ENCODE results near the gene KIF3B.
"Not testable (repeated sequence)": the region's sequence is repeated elsewhere in the genome, so short reads cannot be mapped to it uniquely, and the experiment has no call there.

Gene KIF3B

DNA sequence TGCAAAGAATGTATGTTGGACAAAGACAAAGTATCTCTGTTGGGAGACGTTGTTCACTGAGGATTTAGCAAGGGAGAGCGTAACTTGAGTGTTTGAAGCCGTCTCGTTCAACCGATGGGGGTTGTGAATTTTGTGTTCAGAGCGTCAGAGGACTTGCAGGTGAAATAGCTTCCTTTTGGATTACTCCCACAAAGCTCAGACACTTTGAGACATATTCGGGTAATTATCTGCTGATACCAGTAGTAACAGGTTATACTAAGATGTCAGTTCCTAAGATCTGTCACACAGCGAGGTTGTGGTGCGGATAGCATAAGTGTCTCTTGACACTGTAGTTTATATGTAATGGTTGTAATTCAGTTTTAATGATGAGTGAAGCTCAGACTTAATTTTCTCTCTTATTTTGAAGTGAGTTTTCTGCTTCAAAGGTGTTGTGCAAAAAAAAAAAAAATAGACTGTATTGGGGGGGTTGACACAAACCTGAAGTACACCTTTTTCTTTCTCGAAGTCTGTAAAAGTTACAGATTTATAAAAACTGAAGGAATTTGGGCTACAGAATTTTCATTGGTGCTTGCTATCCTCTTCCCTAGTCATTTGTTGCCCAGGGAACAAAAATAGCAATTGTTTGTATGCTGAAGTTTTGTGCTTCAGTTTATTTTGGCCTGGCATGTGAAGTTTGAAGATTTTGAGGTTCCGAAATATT, 82.3 kb downstream of the KIF3B start:
- Histone ChIP-seq H3K4me1 (ENCODE audit: insufficient read depth, low read length) (peaks cover 50% of the 10 kb centered on the region), H3K36me3 (ENCODE audit: insufficient read depth, low read length) (no peaks in the 10 kb centered on the region), H3K9ac (ENCODE audit: low read length) (peak overlapping the region; percentile 52), H3K27ac (ENCODE audit: low read depth, low read length) (peak overlapping the region; percentile 96), H3K9me3 (ENCODE audit: low read length) (no peaks in the 10 kb centered on the region), H3K27me3 (ENCODE audit: control insufficient read depth in 1 of 2, insufficient read depth in 2 of 2, low read length in 2 of 2) (no peaks in the 10 kb centered on the region), H3K4me3 (ENCODE audit: low read depth in 1 of 2, low read length in 2 of 2) (peak overlapping the region; percentile 61 to 90)

DNA sequence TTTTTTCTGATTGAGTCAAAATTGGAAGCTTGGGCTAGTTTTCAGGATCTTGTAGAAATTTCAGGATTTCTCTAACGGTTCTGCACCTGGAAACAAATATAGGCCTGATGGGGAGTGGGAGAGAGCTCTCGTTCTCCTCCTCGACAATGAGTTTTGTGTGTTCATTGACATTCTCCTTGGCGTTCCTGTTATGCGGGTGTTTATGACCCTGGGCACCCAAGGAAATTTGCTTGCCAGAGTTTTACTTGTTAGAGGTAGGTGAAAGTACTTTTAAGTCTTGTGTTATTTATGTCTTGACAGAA, 82.8 kb downstream of the KIF3B start:
- peaks cover 52% of the 10 kb centered on the region for H3K4me1 ChIP-seq (ENCODE audit: insufficient read depth, low read length)
- peak overlapping the region in 1 of 2 donors; percentile 90 for H3K4me3 ChIP-seq (ENCODE audit: low read depth in 1 of 2, low read length in 2 of 2)
- H3K9ac ChIP-seq (ENCODE audit: low read length) = no peak overlapping the region
- peak overlapping the region; percentile 96 for H3K27ac ChIP-seq (ENCODE audit: low read depth, low read length)
- H3K36me3 ChIP-seq (ENCODE audit: insufficient read depth, low read length) = no peaks in the 10 kb centered on the region
- no peaks in the 10 kb centered on the region for H3K9me3 ChIP-seq (ENCODE audit: low read length)
- no peaks in the 10 kb centered on the region for H3K27me3 ChIP-seq (ENCODE audit: control insufficient read depth in 1 of 2, insufficient read depth in 2 of 2, low read length in 2 of 2)

DNA sequence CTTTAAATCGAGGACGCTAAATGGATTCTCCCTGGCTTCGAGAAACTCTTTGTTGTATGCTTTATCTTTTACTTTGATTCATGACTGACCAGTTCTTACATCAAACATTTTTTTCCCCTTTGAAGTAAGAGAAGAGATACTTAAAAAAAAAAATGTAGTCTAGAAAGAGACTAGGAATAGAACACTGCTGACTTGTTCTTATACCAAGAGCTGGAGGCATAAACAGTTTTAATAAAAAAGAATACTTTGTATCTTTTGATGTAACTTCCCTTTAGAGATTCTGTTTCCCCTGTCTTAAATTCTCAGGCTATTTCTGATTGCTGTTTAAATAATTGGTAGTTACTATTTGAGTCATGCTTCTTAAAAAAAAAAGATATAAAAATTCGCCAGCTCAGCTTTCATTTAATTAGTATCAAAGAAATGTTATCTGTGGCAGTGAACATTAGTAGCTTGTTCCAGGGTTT, 85.5 kb downstream of the KIF3B start:
- Histone ChIP-seq H3K4me1 (ENCODE audit: insufficient read depth, low read length) (peaks cover 53% of the 10 kb centered on the region), H3K27ac (ENCODE audit: low read depth, low read length) (no peak overlapping the region), H3K36me3 (ENCODE audit: insufficient read depth, low read length) (no peaks in the 10 kb centered on the region), H3K9ac (ENCODE audit: low read length) (no peak overlapping the region), H3K9me3 (ENCODE audit: low read length) (no peaks in the 10 kb centered on the region), H3K27me3 (ENCODE audit: control insufficient read depth in 1 of 2, insufficient read depth in 2 of 2, low read length in 2 of 2) (no peaks in the 10 kb centered on the region), H3K4me3 (ENCODE audit: low read depth in 1 of 2, low read length in 2 of 2) (no peak overlapping the region)

DNA sequence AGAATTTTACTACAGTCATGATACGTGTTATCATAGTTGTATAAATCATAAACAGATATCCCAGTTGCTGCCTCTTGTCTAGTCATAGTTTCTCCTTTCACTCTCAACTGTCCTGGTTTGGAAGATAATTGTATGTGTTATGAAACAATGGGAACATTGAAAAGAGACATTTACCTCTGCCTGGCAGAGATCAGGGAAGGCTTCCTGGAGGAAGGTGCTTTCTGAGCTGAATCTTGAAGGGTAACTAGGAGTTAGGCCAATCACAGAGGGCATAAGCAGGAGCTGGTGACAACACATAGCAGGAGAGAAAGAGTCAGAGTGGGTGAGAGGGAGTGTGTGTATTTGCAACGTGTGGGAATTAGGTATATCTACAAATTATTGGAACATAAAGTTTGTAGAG, 86.0 kb downstream of the KIF3B start:
- Histone ChIP-seq H3K4me3 (ENCODE audit: low read depth in 1 of 2, low read length in 2 of 2) (no peak overlapping the region), H3K36me3 (ENCODE audit: insufficient read depth, low read length) (no peaks in the 10 kb centered on the region), H3K9ac (ENCODE audit: low read length) (no peak overlapping the region), H3K9me3 (ENCODE audit: low read length) (no peaks in the 10 kb centered on the region), H3K27me3 (ENCODE audit: control insufficient read depth in 1 of 2, insufficient read depth in 2 of 2, low read length in 2 of 2) (no peaks in the 10 kb centered on the region), H3K4me1 (ENCODE audit: insufficient read depth, low read length) (peaks cover 53% of the 10 kb centered on the region), H3K27ac (ENCODE audit: low read depth, low read length) (no peak overlapping the region)

DNA sequence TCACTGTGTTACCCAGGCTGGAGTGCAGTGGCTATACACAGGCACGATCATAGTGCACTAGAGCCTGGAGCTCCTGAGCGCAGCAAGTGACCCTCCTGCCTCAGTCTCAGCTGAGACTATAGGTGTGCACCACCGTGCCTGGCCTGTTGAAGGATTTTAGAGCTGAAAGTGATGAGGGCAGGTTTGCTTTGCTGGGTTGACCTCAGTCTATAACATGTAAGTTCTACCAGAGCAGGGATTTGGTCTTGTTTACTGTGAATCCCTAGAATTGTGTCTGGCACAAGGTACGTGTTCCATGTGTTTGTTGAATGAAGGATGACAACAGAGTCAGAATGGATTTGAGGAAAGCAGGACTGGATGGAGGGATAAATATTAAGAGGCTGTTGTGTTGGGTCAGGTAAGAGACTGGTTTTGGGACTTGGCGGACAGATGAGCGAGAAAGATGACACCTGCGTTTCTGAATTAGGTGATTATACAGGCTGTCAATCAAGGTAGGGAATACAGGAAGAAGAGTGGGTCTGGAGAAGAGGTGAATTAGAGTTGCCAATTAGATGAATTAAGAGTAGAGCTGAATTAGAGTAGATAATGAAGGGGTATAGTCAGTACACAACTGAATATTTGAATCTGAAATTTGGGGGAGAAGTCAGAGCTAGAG, 87.2 kb downstream of the KIF3B start:
- Histone ChIP-seq H3K27me3 (ENCODE audit: control insufficient read depth in 1 of 2, insufficient read depth in 2 of 2, low read length in 2 of 2) (no peaks in the 10 kb centered on the region), H3K36me3 (ENCODE audit: insufficient read depth, low read length) (peaks cover under 1% of the 10 kb centered on the region), H3K4me1 (ENCODE audit: insufficient read depth, low read length) (peaks cover 53% of the 10 kb centered on the region), H3K9me3 (ENCODE audit: low read length) (no peaks in the 10 kb centered on the region), H3K27ac (ENCODE audit: low read depth, low read length) (no peak overlapping the region), H3K9ac (ENCODE audit: low read length) (no peak overlapping the region), H3K4me3 (ENCODE audit: low read depth in 1 of 2, low read length in 2 of 2) (no peak overlapping the region)

DNA sequence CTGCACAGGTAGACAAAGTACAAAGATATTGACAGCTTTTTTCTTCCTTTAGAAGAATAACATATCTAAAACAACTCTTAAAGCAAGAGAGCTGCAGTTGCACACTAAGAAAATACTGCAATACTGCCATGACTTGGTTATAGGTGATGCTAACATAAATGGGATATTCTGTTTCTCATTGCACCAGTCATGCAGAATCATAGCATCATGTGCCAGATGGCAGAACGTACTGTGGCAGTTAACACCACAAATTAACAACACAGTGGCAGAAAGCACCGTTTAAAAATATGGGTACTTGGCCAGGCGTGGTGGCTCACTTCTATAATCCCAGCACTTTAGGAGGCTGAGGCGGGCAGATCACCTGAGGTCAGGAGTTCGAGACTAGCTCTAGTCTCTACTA, 88.1 kb downstream of the KIF3B start:
- H3K27me3 ChIP-seq (ENCODE audit: control insufficient read depth in 1 of 2, insufficient read depth in 2 of 2, low read length in 2 of 2) = no peaks in the 10 kb centered on the region
- no peak overlapping the region for H3K9ac ChIP-seq (ENCODE audit: low read length)
- H3K4me3 ChIP-seq (ENCODE audit: low read depth in 1 of 2, low read length in 2 of 2) = no peak overlapping the region
- H3K36me3 ChIP-seq (ENCODE audit: insufficient read depth, low read length) = peaks cover 6% of the 10 kb centered on the region
- no peaks in the 10 kb centered on the region for H3K9me3 ChIP-seq (ENCODE audit: low read length)
- H3K27ac ChIP-seq (ENCODE audit: low read depth, low read length) = no peak overlapping the region
- H3K4me1 ChIP-seq (ENCODE audit: insufficient read depth, low read length) = peaks cover 44% of the 10 kb centered on the region

DNA sequence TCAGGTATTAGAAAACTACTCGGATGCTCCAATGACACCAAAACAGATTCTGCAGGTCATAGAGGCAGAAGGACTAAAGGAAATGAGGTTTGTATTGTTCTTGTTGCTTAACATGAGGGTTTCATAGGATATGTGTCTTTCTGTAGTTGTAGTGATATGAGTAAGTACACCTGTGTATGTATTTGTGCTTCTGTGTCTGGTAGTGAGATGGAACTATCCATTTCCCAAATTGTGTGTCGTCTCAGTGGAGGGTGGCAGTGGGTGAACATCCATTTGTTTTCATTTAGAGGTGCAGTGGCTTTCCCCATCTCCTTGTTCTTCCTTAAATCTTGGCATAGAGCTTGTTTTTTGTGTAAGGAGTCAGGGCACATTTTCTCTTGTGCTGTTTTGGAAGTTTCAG, 88.9 kb downstream of the KIF3B start:
- no peak overlapping the region for H3K27ac ChIP-seq (ENCODE audit: low read depth, low read length)
- H3K4me1 ChIP-seq (ENCODE audit: insufficient read depth, low read length) = peaks cover 44% of the 10 kb centered on the region
- H3K27me3 ChIP-seq (ENCODE audit: control insufficient read depth in 1 of 2, insufficient read depth in 2 of 2, low read length in 2 of 2) = no peaks in the 10 kb centered on the region
- no peak overlapping the region for H3K9ac ChIP-seq (ENCODE audit: low read length)
- H3K36me3 ChIP-seq (ENCODE audit: insufficient read depth, low read length) = peaks cover 6% of the 10 kb centered on the region
- no peaks in the 10 kb centered on the region for H3K9me3 ChIP-seq (ENCODE audit: low read length)
- no peak overlapping the region for H3K4me3 ChIP-seq (ENCODE audit: low read depth in 1 of 2, low read length in 2 of 2)

DNA sequence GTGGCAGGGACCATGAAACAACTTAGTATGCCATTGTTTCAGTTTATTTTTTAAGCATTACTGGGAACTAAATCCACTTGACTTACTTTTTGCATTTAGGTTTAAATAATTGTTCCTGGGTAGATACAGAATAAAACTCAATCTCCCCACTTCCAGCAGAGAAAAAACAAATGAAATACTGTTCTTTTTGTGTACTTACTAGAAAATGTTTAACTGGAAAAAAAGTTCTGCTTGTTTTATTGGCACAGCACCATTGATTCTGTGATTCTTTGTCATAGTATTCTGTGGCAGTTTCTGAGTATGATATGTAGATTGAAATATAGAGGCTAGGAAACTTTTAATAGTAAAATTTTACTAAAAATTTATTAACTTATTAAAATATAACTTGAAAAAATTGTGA, 90.9 kb downstream of the KIF3B start:
- Histone ChIP-seq H3K9me3 (ENCODE audit: low read length) (no peaks in the 10 kb centered on the region), H3K4me1 (ENCODE audit: insufficient read depth, low read length) (peaks cover 34% of the 10 kb centered on the region), H3K36me3 (ENCODE audit: insufficient read depth, low read length) (peaks cover 13% of the 10 kb centered on the region), H3K27me3 (ENCODE audit: control insufficient read depth in 1 of 2, insufficient read depth in 2 of 2, low read length in 2 of 2) (no peaks in the 10 kb centered on the region), H3K27ac (ENCODE audit: low read depth, low read length) (no peak overlapping the region), H3K4me3 (ENCODE audit: low read depth in 1 of 2, low read length in 2 of 2) (no peak overlapping the region), H3K9ac (ENCODE audit: low read length) (no peak overlapping the region)

DNA sequence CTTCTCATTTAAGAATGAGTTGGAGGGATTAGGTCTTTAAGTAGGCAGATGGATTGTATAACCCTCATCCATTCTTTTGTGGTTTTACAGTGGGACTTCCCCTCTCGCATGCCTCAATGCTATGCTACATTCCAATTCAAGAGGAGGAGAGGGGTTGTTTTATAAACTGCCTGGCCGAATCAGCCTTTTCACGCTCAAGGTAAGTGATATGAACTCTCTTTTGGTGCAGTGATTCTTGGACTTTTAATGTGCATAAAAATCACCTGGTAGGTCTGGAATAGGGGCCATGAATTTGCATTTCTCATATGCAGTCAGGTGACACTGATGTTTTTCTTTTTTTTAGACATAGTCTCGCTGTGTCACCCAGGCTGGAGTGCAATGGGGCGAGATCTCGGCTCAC, 91.5 kb downstream of the KIF3B start:
- peaks cover 16% of the 10 kb centered on the region for H3K36me3 ChIP-seq (ENCODE audit: insufficient read depth, low read length)
- H3K4me1 ChIP-seq (ENCODE audit: insufficient read depth, low read length) = peaks cover 28% of the 10 kb centered on the region
- no peaks in the 10 kb centered on the region for H3K27me3 ChIP-seq (ENCODE audit: control insufficient read depth in 1 of 2, insufficient read depth in 2 of 2, low read length in 2 of 2)
- no peak overlapping the region for H3K9ac ChIP-seq (ENCODE audit: low read length)
- no peaks in the 10 kb centered on the region for H3K9me3 ChIP-seq (ENCODE audit: low read length)
- no peak overlapping the region for H3K4me3 ChIP-seq (ENCODE audit: low read depth in 1 of 2, low read length in 2 of 2)
- no peak overlapping the region for H3K27ac ChIP-seq (ENCODE audit: low read depth, low read length)

DNA sequence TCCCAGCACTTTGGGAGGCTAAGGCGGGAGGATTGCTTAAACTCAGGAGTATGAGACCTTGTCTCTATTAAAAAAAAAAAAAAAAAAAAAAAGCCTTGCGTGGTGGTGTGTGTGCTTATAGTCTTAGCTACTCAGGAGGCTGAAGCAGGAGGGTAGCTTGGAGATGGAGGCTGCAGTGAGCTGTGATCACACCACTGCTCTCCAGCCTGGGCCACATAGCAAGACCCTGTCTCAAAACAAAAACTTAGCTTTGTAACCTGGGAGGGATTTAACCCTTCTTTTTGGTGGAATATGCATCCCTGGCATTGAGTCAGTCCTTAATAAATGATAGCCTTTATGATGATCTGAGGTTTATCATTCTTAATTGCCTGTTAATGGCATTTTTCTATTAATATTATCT, 93.4 kb downstream of the KIF3B start:
- H3K9me3 ChIP-seq (ENCODE audit: low read length) = no peaks in the 10 kb centered on the region
- H3K27me3 ChIP-seq (ENCODE audit: control insufficient read depth in 1 of 2, insufficient read depth in 2 of 2, low read length in 2 of 2) = no peaks in the 10 kb centered on the region
- H3K36me3 ChIP-seq (ENCODE audit: insufficient read depth, low read length) = peaks cover 16% of the 10 kb centered on the region
- H3K4me1 ChIP-seq (ENCODE audit: insufficient read depth, low read length) = peaks cover 14% of the 10 kb centered on the region
- no peak overlapping the region for H3K27ac ChIP-seq (ENCODE audit: low read depth, low read length)
- H3K4me3 ChIP-seq (ENCODE audit: low read depth in 1 of 2, low read length in 2 of 2) = no peak overlapping the region
- H3K9ac ChIP-seq (ENCODE audit: low read length) = no peak overlapping the region

DNA sequence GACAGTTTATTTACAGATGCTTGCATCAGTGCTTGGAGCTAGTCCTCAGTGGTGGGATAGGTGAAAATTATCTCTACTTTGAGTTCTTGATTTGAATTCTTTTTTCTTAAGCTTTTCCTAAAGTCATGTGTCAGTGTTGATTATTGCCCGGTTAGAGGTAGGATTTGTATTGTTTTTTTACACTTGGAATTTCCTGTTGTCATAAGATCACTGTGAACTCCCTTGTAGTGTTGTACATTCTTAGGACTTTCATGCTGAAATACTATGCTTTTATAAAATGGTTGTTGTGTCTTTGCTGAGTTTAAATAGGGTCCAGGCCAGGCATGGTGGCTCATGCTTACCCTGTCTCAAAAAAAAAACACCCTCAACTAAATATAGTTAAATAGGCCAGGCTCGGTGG, 101.0 kb downstream of the KIF3B start:
- H3K4me1 ChIP-seq (ENCODE audit: insufficient read depth, low read length) = no peaks in the 10 kb centered on the region

DNA sequence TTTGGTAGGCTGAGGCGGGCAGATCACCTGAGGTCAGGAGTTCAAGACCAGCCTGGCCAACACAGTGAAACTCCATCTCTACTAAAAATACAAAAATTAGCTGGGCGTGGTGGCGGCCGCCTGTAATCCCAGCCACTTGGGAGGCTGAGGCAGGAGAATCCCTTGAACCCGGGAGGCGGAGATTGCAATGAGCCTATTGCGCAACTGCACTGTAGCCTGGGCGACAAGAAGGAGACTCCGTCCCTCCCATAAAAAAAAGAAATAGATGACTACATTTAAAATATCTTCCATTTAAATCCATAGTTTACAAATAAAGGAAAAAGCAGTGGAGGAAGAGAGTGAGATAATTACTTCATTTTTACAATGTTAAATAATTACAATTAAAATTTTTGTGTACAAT, 102.6 kb downstream of the KIF3B start:
- H3K9ac ChIP-seq (ENCODE audit: low read length); H3K36me3 ChIP-seq (ENCODE audit: insufficient read depth, low read length); H3K27ac ChIP-seq (ENCODE audit: low read depth, low read length); H3K4me1 ChIP-seq (ENCODE audit: insufficient read depth, low read length); H3K9me3 ChIP-seq (ENCODE audit: low read length); H3K4me3 ChIP-seq (ENCODE audit: low read depth in 1 of 2, low read length in 2 of 2); H3K27me3 ChIP-seq (ENCODE audit: control insufficient read depth in 1 of 2, insufficient read depth in 2 of 2, low read length in 2 of 2): not testable (repeated sequence)

More for the DNA sequence above, 101.0 kb downstream of the KIF3B start:
- H3K27me3 ChIP-seq (ENCODE audit: control insufficient read depth in 1 of 2, insufficient read depth in 2 of 2, low read length in 2 of 2) = no peaks in the 10 kb centered on the region
- H3K36me3 ChIP-seq (ENCODE audit: insufficient read depth, low read length) = peaks cover 1% of the 10 kb centered on the region
- H3K4me3 ChIP-seq (ENCODE audit: low read depth in 1 of 2, low read length in 2 of 2) = no peak overlapping the region
- H3K27ac ChIP-seq (ENCODE audit: low read depth, low read length) = no peak overlapping the region
- H3K9me3 ChIP-seq (ENCODE audit: low read length) = no peaks in the 10 kb centered on the region
- H3K9ac ChIP-seq (ENCODE audit: low read length) = no peak overlapping the region
